Midbrain (tissue), 1 donor: Measurements from ENCODE around the gene POFUT2.

Experiments
- DNase-seq: peaks from one replicate; lab custom pipeline; 2025; lab: John Stamatoyannopoulos, UW

POFUT2 gene

GRCh38 chr21:45262616-45263015 lies 25.1 kb downstream of the POFUT2 start:
- no peak for DNase-seq

- no peak for DNase-seq
Observed at GRCh38 chr21:45262041-45262581, 25.6 kb downstream of the POFUT2 start.

- DNase-seq: no peak
Observed at GRCh38 chr21:45261093-45261492, 26.6 kb downstream of the POFUT2 start.

GRCh38 chr21:45260191-45260825 lies 27.4 kb downstream of the POFUT2 start:
- no peak for DNase-seq

GRCh38 chr21:45259206-45259840 lies 28.4 kb downstream of the POFUT2 start:
- DNase-seq: no peak

- DNase-seq: no peak
Observed at GRCh38 chr21:45258466-45258865, 29.2 kb downstream of the POFUT2 start.

- no peak for DNase-seq
Observed at GRCh38 chr21:45257673-45258341, 29.9 kb downstream of the POFUT2 start.

- DNase-seq: no peak
Observed at GRCh38 chr21:45256912-45257672, 30.6 kb downstream of the POFUT2 start.

GRCh38 chr21:45256021-45256911 lies 31.4 kb downstream of the POFUT2 start:
- no peak for DNase-seq

GRCh38 chr21:45255381-45256020 lies 32.2 kb downstream of the POFUT2 start:
- no peak for DNase-seq

- DNase-seq: no peak
Observed at GRCh38 chr21:45254460-45254930, 33.2 kb downstream of the POFUT2 start.

GRCh38 chr21:45253633-45254459 lies 33.8 kb downstream of the POFUT2 start:
- DNase-seq: no peak

GRCh38 chr21:45253180-45253579 lies 34.5 kb downstream of the POFUT2 start:
- no peak for DNase-seq

- DNase-seq: no peak
Observed at GRCh38 chr21:45252448-45252925, 35.2 kb downstream of the POFUT2 start.

- DNase-seq: no peak
Observed at GRCh38 chr21:45251635-45252447, 35.9 kb downstream of the POFUT2 start.

GRCh38 chr21:45250914-45251634 lies 36.6 kb downstream of the POFUT2 start:
- no peak for DNase-seq

- DNase-seq: no peak
Observed at GRCh38 chr21:45250272-45250671, 37.4 kb downstream of the POFUT2 start.

GRCh38 chr21:45249626-45250025 lies 38.1 kb downstream of the POFUT2 start:
- no peak for DNase-seq
